ENCODE data around the gene DDX19B.

Gene DDX19B

GRCh38 chr16:70349783-70350182, 50.8 kb downstream of the DDX19B start:
- H2AFZ ChIP-seq (ENCODE audit: low read depth, low read length, severe bottlenecking) = no peak overlapping the region
- no peak for TF ChIP-seq EZH2phosphoT487 (conservative IDR thresholded peaks at IDR 0.05; ENCODE audit: low read length)
- TF ChIP-seq, protein P1, sequence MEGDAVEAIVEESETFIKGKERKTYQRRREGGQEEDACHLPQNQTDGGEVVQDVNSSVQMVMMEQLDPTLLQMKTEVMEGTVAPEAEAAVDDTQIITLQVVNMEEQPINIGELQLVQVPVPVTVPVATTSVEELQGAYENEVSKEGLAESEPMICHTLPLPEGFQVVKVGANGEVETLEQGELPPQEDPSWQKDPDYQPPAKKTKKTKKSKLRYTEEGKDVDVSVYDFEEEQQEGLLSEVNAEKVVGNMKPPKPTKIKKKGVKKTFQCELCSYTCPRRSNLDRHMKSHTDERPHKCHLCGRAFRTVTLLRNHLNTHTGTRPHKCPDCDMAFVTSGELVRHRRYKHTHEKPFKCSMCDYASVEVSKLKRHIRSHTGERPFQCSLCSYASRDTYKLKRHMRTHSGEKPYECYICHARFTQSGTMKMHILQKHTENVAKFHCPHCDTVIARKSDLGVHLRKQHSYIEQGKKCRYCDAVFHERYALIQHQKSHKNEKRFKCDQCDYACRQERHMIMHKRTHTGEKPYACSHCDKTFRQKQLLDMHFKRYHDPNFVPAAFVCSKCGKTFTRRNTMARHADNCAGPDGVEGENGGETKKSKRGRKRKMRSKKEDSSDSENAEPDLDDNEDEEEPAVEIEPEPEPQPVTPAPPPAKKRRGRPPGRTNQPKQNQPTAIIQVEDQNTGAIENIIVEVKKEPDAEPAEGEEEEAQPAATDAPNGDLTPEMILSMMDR (IDR thresholded peaks at IDR 0.05; ENCODE audit: insufficient read depth, low read length, poor library complexity, severe bottlenecking) = no peak
- H3K79me2 ChIP-seq (ENCODE audit: insufficient read depth, low read length) = peaks cover 30% of the 10 kb centered on the region
- no peaks in the 10 kb centered on the region for H3K36me3 ChIP-seq (ENCODE audit: low read length)
- no peaks in the 10 kb centered on the region for H3K9me2 ChIP-seq (replicated peaks; ENCODE audit: insufficient read depth, low read length)
- no peak overlapping the region for H3K4me2 ChIP-seq (ENCODE audit: low read depth, low read length, poor library complexity, severe bottlenecking)
- H3K27ac ChIP-seq (ENCODE audit: low read depth, low read length) = no peak overlapping the region
- H3K27me3 ChIP-seq (ENCODE audit: low read length) = no peaks in the 10 kb centered on the region
- H3K9ac ChIP-seq (ENCODE audit: low read length) = no peak overlapping the region
- H3F3A ChIP-seq (ENCODE audit: insufficient read depth) = no peaks in the 10 kb centered on the region
- H3K9me3 ChIP-seq (ENCODE audit: insufficient read depth, low read length) = no peaks in the 10 kb centered on the region
- no peaks in the 10 kb centered on the region for H4K20me1 ChIP-seq (ENCODE audit: low read depth, low read length)
- no peak overlapping the region for H3K4me3 ChIP-seq (ENCODE audit: insufficient read depth, low read length, poor library complexity, severe bottlenecking)

- Histone ChIP-seq H3K9me3 (ENCODE audit: insufficient read depth, low read length) (no peaks in the 10 kb centered on the region), H3K4me2 (ENCODE audit: low read depth, low read length, poor library complexity, severe bottlenecking) (no peak overlapping the region), H2AFZ (ENCODE audit: low read depth, low read length, severe bottlenecking) (no peak overlapping the region), H3K4me3 (ENCODE audit: insufficient read depth, low read length, poor library complexity, severe bottlenecking) (no peak overlapping the region), H3K9ac (ENCODE audit: low read length) (no peak overlapping the region), H3K79me2 (ENCODE audit: insufficient read depth, low read length) (no peaks in the 10 kb centered on the region), H3K27me3 (ENCODE audit: low read length) (no peaks in the 10 kb centered on the region), H3K36me3 (ENCODE audit: low read length) (peaks cover 24% of the 10 kb centered on the region; the same call in 1 of the 2 replicates), H3F3A (ENCODE audit: insufficient read depth) (0 out of 2 replicates have a peak, but pooled peaks cover 6% of the 10 kb centered on the region), H3K9me2 (replicated peaks; ENCODE audit: insufficient read depth, low read length) (no peaks in the 10 kb centered on the region), H3K27ac (ENCODE audit: low read depth, low read length) (no peak overlapping the region), H4K20me1 (ENCODE audit: low read depth, low read length) (no peaks in the 10 kb centered on the region)
- TF ChIP-seq EZH2phosphoT487 (conservative IDR thresholded peaks at IDR 0.05; ENCODE audit: low read length) = no peak
- TF ChIP-seq, protein P1 (IDR thresholded peaks at IDR 0.05; ENCODE audit: insufficient read depth, low read length, poor library complexity, severe bottlenecking) = no peak
These were observed 60.6 kb downstream of the DDX19B start for GRCh38 chr16:70359552-70359951.

DNA sequence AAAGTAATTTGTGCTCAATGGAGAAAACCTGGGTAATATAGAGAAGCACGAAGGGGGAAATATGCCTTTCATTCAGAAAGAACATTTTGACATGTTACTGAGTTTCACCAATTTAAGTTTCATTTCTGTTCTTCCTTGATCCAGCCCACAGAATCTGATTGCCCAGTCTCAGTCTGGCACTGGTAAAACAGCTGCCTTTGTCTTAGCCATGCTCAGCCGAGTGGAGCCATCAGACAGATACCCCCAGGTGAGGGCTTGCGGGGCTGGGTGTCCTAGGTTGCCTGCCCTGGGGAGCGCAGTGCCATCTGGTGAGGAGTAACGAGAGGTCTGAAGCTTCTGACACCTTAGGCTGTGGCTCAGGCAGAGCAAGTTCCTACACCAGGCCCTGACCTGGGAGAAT, 65.4 kb downstream of the DDX19B start:
- Histone ChIP-seq H3K27ac (ENCODE audit: low read depth, low read length) (no peak overlapping the region), H3K36me3 (ENCODE audit: low read length) (peaks cover 19% of the 10 kb centered on the region; the same call in 1 of the 2 replicates), H2AFZ (ENCODE audit: low read depth, low read length, severe bottlenecking) (no peak overlapping the region), H3K9ac (ENCODE audit: low read length) (no peak overlapping the region), H3K4me3 (ENCODE audit: insufficient read depth, low read length, poor library complexity, severe bottlenecking) (no peak overlapping the region), H3K9me2 (replicated peaks; ENCODE audit: insufficient read depth, low read length) (no peaks in the 10 kb centered on the region), H3K9me3 (ENCODE audit: insufficient read depth, low read length) (no peaks in the 10 kb centered on the region), H4K20me1 (ENCODE audit: low read depth, low read length) (no peaks in the 10 kb centered on the region), H3F3A (ENCODE audit: insufficient read depth) (0 out of 2 replicates have a peak, but pooled peaks cover 7% of the 10 kb centered on the region), H3K4me2 (ENCODE audit: low read depth, low read length, poor library complexity, severe bottlenecking) (no peak overlapping the region), H3K27me3 (ENCODE audit: low read length) (no peaks in the 10 kb centered on the region), H3K79me2 (ENCODE audit: insufficient read depth, low read length) (no peaks in the 10 kb centered on the region)
- TF ChIP-seq, protein P1 (IDR thresholded peaks at IDR 0.05; ENCODE audit: insufficient read depth, low read length, poor library complexity, severe bottlenecking) = no peak
- TF ChIP-seq EZH2phosphoT487 (conservative IDR thresholded peaks at IDR 0.05; ENCODE audit: low read length) = no peak
